HG03565 (cell line): Measurements from ENCODE around the gene RNASEH2B.

ENCODE experiments used
- ATAC-seq: cut with Tn5 transposase; IDR thresholded peaks from one replicate; pipeline ENCODE4 v1.9.1; 2021; ENCODE audit warnings: mild to moderate bottlenecking, moderate library complexity; ENCODE audit not compliant: unreplicated experiment

Gene RNASEH2B

GRCh38 chr13:50934735-50935435 is 25.3 kb downstream of the RNASEH2B start:
- no peak for ATAC-seq

GRCh38 chr13:50936679-50937078 is 27.1 kb downstream of the RNASEH2B start:
- no peak for ATAC-seq

- no peak for ATAC-seq
Observed at GRCh38 chr13:50940509-50940908, 30.9 kb downstream of the RNASEH2B start.

DNA sequence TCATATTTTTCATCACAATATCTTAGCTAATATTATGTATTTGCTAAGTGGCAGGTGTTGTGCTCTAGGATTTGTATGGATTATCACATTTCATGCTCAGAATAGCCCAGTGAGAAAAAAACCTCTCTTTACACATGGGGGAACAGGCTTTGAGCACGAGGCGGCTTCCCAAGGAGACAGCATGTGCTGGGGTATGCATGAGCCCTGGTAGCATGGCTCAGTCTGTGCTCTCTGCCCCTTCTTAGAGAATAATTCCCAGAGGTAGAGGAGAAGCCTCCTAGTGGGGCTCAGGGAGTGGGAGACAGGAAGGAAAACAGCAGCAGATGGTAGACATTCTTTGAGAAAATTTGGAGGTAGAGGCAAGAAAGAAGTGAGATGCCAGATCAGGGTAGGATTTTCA is 31.6 kb downstream of the RNASEH2B start:
- ATAC-seq = no peak

DNA sequence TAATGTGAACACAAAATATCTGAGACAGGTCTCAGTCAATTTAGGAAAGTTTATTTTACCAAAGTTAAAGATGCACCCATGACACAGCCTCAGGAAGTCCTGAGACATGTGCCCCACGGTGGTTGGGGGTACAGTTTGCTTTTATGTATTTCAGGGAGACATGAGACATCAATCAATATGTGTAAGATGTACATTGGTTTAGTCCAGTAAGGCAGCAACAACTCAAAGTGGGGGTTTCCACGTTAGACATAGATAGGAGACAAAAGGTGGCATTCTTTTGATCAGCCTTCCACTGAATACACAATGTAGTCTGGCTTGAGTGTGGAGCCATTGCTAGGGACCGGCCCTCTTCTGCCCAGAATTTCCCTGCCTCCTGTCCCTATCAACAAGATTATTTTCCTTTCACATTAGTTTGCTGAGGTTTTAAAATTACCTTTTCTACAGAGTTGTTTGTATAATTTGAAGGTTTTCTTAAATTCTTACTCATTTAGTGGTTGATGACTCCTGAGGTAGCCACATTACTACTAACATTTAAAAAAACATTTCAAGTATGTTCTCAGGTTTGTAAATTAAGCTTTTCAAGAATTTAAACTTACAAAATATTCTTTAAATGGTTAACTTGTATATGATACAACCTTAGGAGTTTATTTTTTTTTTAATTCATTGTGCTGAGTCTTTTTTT is 33.2 kb downstream of the RNASEH2B start:
- no peak for ATAC-seq

GRCh38 chr13:50945669-50946068 is 36.1 kb downstream of the RNASEH2B start:
- ATAC-seq = no peak

- no peak for ATAC-seq
Observed at GRCh38 chr13:50948601-50949000, 39.0 kb downstream of the RNASEH2B start.

GRCh38 chr13:50950849-50951248 is 41.3 kb downstream of the RNASEH2B start:
- no peak for ATAC-seq

GRCh38 chr13:50951366-50951765 is 41.8 kb downstream of the RNASEH2B start:
- ATAC-seq = no peak

DNA sequence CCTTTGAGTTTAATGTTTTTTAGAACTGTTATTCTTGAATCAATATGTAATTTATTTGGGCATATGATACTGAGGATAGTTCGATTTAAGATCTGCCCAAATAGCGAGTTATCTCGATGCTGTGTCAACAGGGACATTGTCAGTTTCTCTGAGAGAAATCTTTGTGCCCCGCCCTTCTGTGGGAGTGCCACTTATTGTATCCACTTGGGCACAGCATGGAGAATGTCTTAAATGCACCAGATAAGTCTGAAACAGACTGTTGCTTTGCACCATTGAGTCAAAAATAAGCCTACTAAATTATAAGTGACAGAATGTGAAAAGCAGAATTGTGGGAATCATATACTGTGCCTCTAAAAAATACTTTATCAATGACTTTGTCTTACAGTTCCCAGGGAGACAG is 45.6 kb downstream of the RNASEH2B start:
- ATAC-seq = no peak

DNA sequence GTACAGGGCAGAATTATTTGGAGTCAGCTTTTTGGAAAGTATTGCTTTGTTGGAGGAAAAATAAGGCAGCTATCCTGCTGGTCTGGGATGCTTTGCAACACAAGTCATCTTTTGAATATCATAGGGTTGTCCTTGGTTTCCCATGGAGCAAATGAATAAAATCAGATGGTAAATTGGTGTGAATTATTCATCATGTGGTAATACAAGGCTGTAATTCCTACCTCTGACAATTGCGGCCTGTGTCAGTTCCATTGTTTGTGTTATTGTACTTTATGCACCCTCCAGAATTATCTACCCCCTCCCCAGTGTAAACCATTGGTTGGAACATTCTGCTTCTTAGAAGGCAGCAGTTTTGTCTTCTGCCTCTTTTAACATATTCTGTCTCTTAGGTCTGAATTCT is 46.2 kb downstream of the RNASEH2B start:
- no peak for ATAC-seq

- ATAC-seq = no peak
Observed at GRCh38 chr13:50957620-50958019, 48.0 kb downstream of the RNASEH2B start.

GRCh38 chr13:50969691-50970090 is 60.1 kb downstream of the RNASEH2B start:
- no peak for ATAC-seq

GRCh38 chr13:50970956-50971355 is 61.4 kb downstream of the RNASEH2B start:
- ATAC-seq = no peak

- no peak for ATAC-seq
Observed at GRCh38 chr13:50974268-50974667, 64.7 kb downstream of the RNASEH2B start.

GRCh38 chr13:50979187-50979586 is 69.6 kb downstream of the RNASEH2B start:
- no peak for ATAC-seq

GRCh38 chr13:50981686-50982085 is 72.1 kb downstream of the RNASEH2B start:
- ATAC-seq = no peak

DNA sequence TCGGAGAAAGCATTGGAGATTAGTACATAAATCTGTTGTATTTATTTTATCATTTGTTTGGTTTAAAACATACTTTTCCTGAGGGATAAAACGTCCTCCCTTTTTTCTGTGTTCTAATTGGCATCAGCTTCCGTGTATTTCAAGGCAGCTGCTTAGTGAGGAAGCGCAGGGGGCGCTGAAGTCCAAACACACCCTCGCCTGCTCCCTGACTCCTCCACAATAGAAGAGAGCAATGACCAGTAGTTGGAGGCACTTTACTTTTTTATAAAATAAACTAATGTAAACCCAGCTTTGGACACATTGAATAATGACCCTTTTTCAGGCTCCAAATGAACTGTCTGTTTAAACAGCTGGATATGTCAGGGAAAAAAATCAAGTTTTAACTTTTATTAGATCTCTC is 79.9 kb downstream of the RNASEH2B start:
- no peak for ATAC-seq

DNA sequence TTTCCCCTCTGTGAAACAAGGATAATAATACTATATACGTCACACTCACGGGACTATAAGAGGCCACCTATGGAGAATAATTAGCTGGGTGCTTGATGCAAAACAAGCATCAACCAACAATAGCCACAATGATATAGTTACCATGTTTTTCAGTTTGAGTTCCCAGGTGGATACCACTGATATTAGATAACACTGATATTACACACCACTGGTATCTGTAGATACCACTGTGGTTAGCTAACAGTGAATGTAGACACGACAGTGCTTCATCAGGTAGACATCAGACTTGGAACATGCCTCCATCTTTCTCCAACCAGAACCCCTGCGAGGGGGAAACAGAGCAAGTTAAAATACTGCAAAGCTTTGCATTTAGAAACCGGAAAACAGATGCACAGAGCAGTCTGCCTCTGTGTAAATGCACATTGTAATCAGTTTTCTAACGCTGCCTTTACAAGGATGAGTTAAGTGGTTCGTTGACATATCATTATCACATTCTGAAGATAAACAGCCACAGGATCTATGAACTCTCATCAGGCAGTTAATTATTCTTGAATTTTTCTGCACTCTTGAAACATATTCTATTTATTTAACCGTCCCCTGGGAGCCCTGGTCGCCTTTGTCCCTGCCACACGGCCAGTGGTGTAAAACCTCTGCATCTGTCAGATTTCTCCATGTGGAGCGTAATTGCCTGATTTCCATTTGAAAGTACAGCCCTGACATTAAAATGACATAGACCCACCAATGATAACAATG is 80.7 kb downstream of the RNASEH2B start:
- no peak for ATAC-seq

DNA sequence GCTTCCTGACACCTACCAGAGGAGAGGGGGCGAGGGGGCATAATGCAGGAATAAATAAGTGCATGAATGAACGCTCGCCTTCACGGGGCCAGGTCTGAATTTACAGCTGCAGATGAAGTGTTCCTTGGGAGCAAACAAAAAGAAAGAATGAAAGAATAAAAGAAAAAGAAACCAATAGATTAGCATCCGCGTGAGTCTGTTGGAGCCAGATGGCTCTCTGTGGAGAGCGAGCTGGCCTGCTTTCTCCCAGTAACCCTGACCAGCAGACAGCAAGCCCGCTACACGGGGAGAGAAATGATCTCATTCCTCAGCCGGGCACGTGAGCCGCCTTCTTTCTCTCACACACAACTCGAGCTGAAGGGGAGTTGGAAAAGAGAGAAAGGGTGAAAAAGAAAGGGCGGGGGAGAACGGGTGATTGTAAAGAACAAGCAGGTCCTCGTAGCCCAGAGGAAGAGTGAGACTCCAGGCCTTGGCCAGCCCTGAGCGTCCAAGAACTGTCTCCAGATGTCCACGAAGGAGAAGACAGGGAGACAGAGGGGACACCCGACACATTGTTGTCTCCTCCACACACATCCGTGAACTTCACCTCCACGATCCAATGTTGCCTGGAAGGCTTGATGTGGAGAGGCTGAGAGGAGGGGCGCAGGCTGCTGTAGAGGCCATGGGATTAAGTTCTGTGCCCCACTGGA is 81.4 kb downstream of the RNASEH2B start:
- ATAC-seq = no peak
